NCI-H2107 treated with DMSO at 0.1 percent for 48 hours (cell line): Measurements from ENCODE around the gene CAPN1.
"Not testable (repeated sequence)": the region's sequence is repeated elsewhere in the genome, so short reads cannot be mapped to it uniquely, and the experiment has no call there.

Source experiments
- DNase-seq: peaks from one replicate; lab custom pipeline; 2025; ENCODE audit not compliant: unreplicated experiment; lab: John Stamatoyannopoulos, UW

The CAPN1 gene

DNA sequence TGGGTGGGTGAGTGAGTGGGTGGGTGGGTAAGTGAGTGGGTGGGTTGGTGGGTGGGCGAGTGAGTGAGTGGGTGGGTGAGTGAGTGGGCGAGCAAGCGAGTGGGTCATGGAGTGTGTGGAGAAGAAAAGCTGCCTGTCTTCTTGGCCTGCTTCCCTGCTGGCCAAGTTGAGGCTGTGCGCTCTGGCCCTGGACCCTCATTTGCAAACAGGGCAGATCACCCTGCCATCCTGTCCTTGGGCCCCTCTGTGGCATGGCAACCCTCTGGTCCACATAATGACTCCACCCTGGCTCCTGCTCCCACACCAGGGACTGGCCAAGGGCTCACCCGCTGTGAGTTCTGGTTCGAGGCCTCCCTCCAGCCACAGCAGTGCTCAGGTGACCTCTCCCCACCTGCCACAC, 35.1 kb downstream of the CAPN1 start:
- no peak for DNase-seq

GRCh38 chr11:65217441-65218423, 36.0 kb downstream of the CAPN1 start:
- DNase-seq = no peak

GRCh38 chr11:65218446-65218845, 36.7 kb downstream of the CAPN1 start:
- no peak for DNase-seq

GRCh38 chr11:65219930-65220213, 38.1 kb downstream of the CAPN1 start:
- no peak for DNase-seq

GRCh38 chr11:65221026-65221425, 39.3 kb downstream of the CAPN1 start:
- no peak for DNase-seq

DNA sequence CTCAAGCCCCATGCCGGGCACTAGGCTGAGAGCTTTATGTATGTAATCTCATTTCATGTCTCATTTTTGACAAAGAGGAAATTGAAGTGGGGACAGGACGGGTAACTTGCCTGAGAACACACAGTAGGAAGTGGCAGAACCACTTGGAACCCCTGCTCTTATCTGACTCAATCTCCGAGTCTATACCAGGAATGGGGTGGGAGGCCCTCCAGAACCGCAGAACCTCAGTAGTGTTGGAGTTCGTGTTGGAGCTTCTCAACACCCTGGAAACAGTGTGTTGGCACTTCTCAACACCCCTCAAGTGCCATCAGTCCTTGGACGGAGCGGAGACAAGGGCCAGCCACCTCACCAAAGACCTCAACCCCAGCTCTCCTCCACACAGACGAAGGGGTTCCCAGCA, 41.3 kb downstream of the CAPN1 start:
- DNase-seq = no peak

- no peak for DNase-seq
These were observed 43.2 kb downstream of the CAPN1 start for GRCh38 chr11:65224930-65225278.

- no peak for DNase-seq
These were observed 43.8 kb downstream of the CAPN1 start for GRCh38 chr11:65225279-65226102.

DNA sequence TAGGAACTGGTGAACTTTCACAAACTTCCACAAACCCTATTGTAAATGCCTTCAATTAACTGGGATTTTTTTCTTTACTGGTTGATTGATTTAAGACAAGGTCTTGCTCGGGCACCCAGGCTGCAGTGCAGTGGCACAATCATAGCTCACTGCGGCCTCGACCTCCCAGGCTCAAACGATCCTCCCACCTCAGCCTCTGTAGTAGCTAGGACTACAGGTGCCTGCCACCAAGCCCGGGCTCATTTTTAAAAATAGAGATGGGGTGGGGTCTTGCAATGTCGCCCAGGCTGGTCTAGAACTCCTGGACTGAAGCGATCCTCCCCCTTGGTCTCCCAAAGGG, 44.3 kb downstream of the CAPN1 start:
- DNase-seq = no peak

GRCh38 chr11:65227879-65228278, 46.2 kb downstream of the CAPN1 start:
- no peak for DNase-seq

GRCh38 chr11:65236194-65237059, 54.7 kb downstream of the CAPN1 start:
- DNase-seq = no peak

GRCh38 chr11:65238302-65238701, 56.6 kb downstream of the CAPN1 start:
- DNase-seq = not testable (repeated sequence)

DNA sequence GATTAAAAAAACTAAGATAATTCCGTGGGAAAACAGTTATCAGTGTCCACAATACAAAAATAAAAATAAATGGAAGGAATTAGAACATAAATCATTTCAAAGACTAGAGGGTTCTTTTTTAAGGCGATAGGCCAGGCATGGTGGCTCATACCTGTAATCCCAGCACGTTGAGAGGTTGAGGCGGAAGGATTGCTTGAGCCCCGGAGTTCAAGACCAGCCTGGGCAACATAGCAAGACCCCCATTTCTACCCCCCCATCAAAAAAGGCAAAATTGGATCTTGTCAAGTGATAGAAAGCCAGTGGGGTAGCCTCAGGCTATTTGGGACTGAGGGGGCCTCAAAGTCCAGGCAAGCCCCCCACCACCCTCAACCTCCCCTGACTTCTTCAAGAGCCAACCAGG, 59.4 kb downstream of the CAPN1 start:
- no peak for DNase-seq

- DNase-seq = no peak
These were observed 60.0 kb downstream of the CAPN1 start for GRCh38 chr11:65241692-65242091.

DNA sequence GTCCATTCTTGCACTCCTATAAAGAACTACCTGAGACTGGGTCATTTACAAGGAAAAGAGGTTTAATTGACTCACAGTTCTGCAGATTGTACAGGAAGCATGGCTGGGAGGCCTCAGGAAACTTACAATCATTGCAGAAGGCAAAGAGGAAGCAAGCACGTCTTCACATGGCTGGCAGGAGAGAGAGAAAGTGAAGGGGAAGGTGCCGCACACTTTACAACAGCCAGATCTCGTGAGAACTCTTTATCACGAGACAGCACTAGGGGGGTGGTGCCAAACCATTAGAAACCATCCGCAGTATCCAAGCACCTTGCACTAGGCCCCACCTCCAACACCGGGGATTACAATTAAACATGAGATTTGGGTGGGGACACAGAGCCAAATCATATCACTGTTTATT, 60.7 kb downstream of the CAPN1 start:
- no peak for DNase-seq

DNA sequence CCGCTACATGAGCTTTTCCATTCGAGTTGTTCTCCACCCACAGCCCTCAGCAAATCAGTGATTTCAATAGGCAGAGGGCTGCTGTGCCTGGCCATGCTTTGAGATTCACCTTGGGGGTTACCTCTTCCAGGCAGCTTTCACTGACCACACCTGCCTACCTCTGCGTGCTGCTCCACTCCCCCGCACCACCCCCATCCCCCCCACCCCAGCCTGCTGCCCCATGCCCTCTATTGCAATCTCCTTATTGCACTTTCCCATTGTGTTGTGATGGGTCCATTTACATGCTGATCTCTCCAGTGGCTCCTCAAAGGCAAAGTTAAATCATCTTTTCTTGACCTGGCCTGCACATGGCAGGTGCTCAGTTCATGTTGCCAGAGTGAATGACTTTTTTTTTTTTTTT, 62.1 kb downstream of the CAPN1 start:
- DNase-seq = no peak

DNA sequence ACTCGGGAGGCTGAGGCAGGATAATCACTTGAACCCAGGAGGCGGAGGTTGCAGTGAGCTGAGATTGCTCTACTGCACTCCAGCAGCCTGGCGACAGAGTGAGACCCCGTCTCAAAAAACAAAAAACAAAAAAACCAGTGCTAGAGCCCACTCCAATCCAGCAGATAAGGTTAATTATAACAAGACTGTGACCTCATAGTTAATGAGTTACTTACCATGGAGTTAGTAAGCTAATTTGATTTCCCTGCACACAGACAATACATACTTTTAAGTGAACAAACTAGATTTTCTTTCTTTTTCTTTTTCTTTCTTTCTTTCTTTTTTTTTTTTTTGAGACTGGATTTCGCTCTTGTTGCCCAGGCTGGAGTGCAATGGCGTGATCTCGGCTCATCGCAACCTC, 63.3 kb downstream of the CAPN1 start:
- DNase-seq = not testable (repeated sequence)

- DNase-seq = no peak
These were observed 64.8 kb downstream of the CAPN1 start for GRCh38 chr11:65246506-65246905.

DNA sequence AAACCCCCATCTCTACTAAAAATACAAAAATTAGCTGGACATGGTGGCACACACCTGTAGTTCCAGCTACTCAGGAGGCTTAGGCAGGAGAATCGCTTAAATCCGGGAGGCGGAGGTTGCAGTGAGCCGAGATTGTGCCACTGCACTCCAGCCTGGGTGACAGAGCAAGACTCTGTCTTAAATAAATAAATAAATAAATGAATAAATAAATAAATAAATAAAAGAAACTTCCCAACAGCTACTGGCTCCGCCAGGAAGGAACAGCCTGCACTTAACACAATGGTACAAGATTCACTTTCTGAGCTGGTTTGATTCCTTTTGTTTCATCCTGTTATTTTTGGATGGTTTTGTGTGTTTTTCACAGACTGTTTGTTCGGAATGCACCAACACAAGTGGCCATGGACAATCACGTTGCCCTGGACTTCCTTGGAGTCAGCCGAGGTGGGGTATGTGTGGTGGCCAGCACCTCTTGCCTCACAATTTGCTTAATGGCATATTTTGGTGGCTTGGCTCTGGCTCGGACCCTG, 66.5 kb downstream of the CAPN1 start:
- DNase-seq = not testable (repeated sequence)

DNA sequence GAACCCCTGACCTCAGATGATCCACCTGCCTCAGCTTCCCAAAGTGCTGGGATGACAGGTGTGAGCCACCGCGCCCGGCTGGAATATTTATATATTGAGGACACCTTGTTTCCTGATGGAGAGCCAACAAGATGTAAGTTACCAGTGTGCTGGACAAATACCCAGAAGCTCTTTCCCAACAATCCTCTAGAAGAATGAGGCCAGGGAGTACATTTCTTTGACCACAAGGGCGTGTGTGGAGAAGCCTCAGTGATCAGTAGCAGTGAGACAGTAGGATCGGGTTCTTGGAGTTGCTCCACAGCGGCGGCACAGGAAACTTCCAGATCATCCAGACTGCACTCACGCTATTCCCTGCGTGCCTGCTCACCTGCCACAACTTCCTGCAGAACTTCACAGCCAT, 69.7 kb downstream of the CAPN1 start:
- no peak for DNase-seq

- no peak for DNase-seq
These were observed 73.0 kb downstream of the CAPN1 start for GRCh38 chr11:65254724-65255123.
